Measurements from ENCODE around the gene MMP28. TPM values are rescaled to one million over a fixed set of nuclear protein-coding genes. Genes with fewer than 3 reads are reported as not detected.
A peak's percentile ranks its signal among the peaks of the same experiment; 100 is the strongest.

The MMP28 gene
- total and polyA plus RNA-seq, 4 donors: 1.5 to 6.4 (median 4.9) TPM

DNA sequence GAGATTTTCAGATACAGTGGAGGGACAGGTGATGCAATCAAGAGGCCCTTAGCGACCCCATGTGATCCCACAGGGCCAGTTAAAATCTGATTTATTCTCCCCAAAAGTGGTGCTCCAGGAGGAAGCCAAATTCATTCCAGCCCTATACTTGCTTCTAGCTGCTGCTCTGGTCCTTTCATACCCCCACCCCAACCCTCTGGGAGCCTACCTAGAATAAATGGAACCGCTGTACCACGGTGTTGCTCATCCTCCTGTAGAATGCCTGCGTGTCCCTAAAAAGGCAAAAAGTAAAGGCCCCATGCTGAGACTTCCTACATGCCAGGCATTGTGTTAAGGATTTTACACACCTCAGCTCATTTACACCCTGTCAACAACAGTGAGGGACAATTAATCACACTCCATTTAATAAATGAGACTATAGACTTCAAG is 66.0 kb downstream of the MMP28 start:
- Histone ChIP-seq H3K4me3 (ENCODE audit: low read length in 2 of 2) (no peak overlapping the region), H3K27ac (ENCODE audit: low read depth in 1 of 2, low read length in 2 of 2) (no peak overlapping the region), H3K36me3 (ENCODE audit: control insufficient read depth in 1 of 2, insufficient read depth in 2 of 2, low read length in 1 of 2) (peaks cover 0 to 3% of the 10 kb centered on the region in 2 donors), H3K9me3 (ENCODE audit: control insufficient read depth, low read length) (no peaks in the 10 kb centered on the region), H3K4me1 (ENCODE audit: control insufficient read depth in 1 of 2, insufficient read depth in 2 of 2, low read length in 2 of 2) (no peaks in the 10 kb centered on the region), H3K27me3 (ENCODE audit: control insufficient read depth in 1 of 2, insufficient read depth in 2 of 2, low read length in 1 of 2) (no peaks in the 10 kb centered on the region)
- no peak for DNase-seq
- ATAC-seq (ENCODE audit: low FRiP score): no peak
- intact Hi-C loops (cut with DNase I): no loop called here
- 77 to 81% methylated on average over 4 of the region's 4 CpGs for WGBS, 2 donors

DNA sequence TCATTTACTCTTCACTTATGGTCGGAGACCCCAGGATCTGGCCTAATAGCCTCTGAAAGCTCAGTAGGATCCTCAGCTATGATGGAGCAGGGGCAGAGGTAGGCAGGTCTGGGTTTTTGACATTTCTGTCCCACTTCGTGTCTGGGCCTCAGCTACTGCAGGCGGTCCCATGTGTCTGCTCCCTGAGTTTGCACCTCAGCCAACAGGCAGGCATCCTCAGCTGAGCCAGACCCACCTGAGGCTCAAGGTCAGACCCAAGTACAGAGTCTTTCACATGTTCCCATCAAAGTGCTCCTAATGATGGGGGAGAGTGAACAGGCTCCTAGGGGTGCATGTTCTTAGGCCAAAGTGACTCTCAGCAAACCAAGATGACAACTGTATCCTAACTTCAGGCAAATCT is 66.9 kb downstream of the MMP28 start:
- H3K27me3 ChIP-seq (ENCODE audit: control insufficient read depth in 1 of 2, insufficient read depth in 2 of 2, low read length in 1 of 2): no peaks in the 10 kb centered on the region
- no peak overlapping the region for H3K4me3 ChIP-seq (ENCODE audit: low read length in 2 of 2)
- H3K36me3 ChIP-seq (ENCODE audit: control insufficient read depth in 1 of 2, insufficient read depth in 2 of 2, low read length in 1 of 2): peaks cover 5% of the 10 kb centered on the region in 2 donors
- DNase-seq (no peak), ATAC-seq (ENCODE audit: low FRiP score) (no peak)
- H3K27ac ChIP-seq (ENCODE audit: low read depth in 1 of 2, low read length in 2 of 2): no peak overlapping the region
- intact Hi-C loops (cut with DNase I): no loop called here
- WGBS, 2 donors: 82 to 90% methylated on average over 3 of the region's 3 CpGs
- H3K4me1 ChIP-seq (ENCODE audit: control insufficient read depth in 1 of 2, insufficient read depth in 2 of 2, low read length in 2 of 2): no peaks in the 10 kb centered on the region
- H3K9me3 ChIP-seq (ENCODE audit: control insufficient read depth, low read length): no peaks in the 10 kb centered on the region

DNA sequence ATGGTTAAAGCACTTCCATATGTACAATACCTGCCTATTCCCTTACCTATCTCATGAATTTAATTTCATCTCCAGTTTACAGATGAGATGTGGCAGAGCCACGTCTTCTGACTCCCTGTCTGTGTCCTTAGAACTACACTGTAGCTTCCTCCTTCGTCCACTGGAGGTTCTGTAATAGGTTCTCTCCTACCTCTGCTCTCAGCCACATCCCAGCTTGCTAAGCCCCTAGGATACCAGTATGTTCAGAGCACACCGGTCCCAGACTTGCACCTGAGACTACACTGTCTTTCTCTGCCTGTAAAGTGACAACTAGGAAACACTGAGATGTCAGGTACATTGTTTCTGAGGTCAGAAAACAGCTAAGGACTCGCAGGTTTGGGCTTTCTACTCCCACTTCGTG is 67.8 kb downstream of the MMP28 start:
- intact Hi-C loops (cut with DNase I): no loop called here
- Histone ChIP-seq H3K27ac (ENCODE audit: low read depth in 1 of 2, low read length in 2 of 2) (no peak overlapping the region), H3K36me3 (ENCODE audit: control insufficient read depth in 1 of 2, insufficient read depth in 2 of 2, low read length in 1 of 2) (peaks cover 5% of the 10 kb centered on the region in 2 donors), H3K4me3 (ENCODE audit: low read length in 2 of 2) (no peak overlapping the region), H3K4me1 (ENCODE audit: control insufficient read depth in 1 of 2, insufficient read depth in 2 of 2, low read length in 2 of 2) (no peaks in the 10 kb centered on the region), H3K9me3 (ENCODE audit: control insufficient read depth, low read length) (no peaks in the 10 kb centered on the region), H3K27me3 (ENCODE audit: control insufficient read depth in 1 of 2, insufficient read depth in 2 of 2, low read length in 1 of 2) (no peaks in the 10 kb centered on the region)
- WGBS, 2 donors: 84 to 87% methylated on average over 5 of the region's 5 CpGs
- DNase-seq (no peak), ATAC-seq (ENCODE audit: low FRiP score) (no peak)

DNA sequence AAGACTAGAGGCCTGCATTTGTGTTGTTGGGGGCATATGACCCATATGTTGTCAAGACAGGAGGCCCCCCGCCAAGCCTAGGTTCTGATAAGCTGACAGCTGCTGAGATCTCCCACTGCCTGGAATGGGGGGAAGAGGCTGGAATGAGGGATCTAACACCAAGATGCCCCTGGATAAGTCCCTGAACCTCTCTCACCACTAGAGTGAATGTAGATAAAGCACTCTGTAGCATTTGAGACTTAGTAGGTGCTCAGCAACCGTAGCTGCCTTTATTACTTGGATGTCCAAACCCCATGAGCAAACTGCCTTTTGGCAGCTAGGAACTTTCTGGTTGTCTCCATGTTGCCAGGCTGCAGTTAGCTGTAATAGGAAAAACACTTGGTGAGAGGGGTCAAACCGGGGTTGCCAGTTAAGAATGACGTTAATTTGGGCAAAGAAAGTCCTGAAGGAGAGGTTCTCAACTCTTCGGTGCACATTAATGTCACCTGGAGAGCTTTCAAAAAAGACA is 68.4 kb downstream of the MMP28 start:
- Histone ChIP-seq H3K27me3 (ENCODE audit: control insufficient read depth in 1 of 2, insufficient read depth in 2 of 2, low read length in 1 of 2) (no peaks in the 10 kb centered on the region), H3K4me1 (ENCODE audit: control insufficient read depth in 1 of 2, insufficient read depth in 2 of 2, low read length in 2 of 2) (no peaks in the 10 kb centered on the region), H3K36me3 (ENCODE audit: control insufficient read depth in 1 of 2, insufficient read depth in 2 of 2, low read length in 1 of 2) (peaks cover 5% of the 10 kb centered on the region in 2 donors), H3K4me3 (ENCODE audit: low read length in 2 of 2) (no peak overlapping the region), H3K27ac (ENCODE audit: low read depth in 1 of 2, low read length in 2 of 2) (no peak overlapping the region), H3K9me3 (ENCODE audit: control insufficient read depth, low read length) (no peaks in the 10 kb centered on the region)
- DNase-seq: no peak
- intact Hi-C loops (cut with DNase I): no loop called here
- WGBS, 2 donors: 34 to 40% methylated on average over 5 of the region's 5 CpGs
- no peak for ATAC-seq (ENCODE audit: low FRiP score)

DNA sequence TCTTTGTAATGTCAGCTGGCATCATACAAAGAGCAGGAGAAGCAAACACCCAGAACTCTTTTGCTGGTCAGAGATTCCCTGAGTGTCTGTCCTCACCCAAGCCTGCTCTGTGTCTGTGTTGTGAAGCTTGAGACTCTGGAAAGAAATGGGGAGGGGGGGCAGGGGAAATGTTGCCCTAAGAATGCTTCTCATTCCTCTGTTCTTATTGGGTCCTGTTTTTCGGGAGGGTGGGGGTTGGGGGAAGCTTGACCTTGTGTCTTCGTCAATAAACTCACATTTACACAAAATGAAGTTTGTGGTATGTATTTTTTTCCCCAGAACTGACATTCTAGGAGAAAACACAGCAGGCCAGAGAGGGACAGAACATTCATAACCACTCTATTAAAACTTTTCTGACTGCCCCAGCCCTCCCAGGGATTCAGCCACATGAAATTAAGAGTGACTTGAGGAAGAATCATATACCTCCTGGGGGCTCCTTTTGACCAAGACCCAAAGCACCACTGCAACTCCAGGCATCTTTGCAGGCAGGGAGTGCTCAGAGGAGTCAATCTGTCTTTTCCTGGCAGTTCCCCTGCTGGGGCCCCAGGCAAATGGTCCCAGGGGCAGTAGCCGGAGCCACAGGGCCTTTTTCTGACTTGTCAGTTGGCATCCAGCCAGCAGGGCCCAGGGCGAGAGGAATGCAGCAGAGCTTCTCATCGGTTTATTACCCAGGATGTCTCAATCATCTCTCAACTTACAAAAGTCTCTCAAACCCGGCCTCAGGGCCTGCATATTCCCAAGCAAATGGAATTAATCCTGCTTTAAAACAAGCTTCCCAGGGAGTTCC is 69.1 kb downstream of the MMP28 start:
- DNase-seq: peak; percentile 77 to 85
- intact Hi-C loops (cut with DNase I): no loop called here
- ATAC-seq (ENCODE audit: low FRiP score): no peak
- H3K36me3 ChIP-seq (ENCODE audit: control insufficient read depth in 1 of 2, insufficient read depth in 2 of 2, low read length in 1 of 2): peaks cover 5% of the 10 kb centered on the region in 2 donors
- 24 to 30% methylated on average over 6 of the region's 6 CpGs for WGBS, 2 donors
- no peaks in the 10 kb centered on the region for H3K27me3 ChIP-seq (ENCODE audit: control insufficient read depth in 1 of 2, insufficient read depth in 2 of 2, low read length in 1 of 2)
- no peaks in the 10 kb centered on the region for H3K9me3 ChIP-seq (ENCODE audit: control insufficient read depth, low read length)
- H3K4me1 ChIP-seq (ENCODE audit: control insufficient read depth in 1 of 2, insufficient read depth in 2 of 2, low read length in 2 of 2): no peaks in the 10 kb centered on the region
- no peak overlapping the region for H3K4me3 ChIP-seq (ENCODE audit: low read length in 2 of 2)
- H3K27ac ChIP-seq (ENCODE audit: low read depth in 1 of 2, low read length in 2 of 2): no peak overlapping the region

DNA sequence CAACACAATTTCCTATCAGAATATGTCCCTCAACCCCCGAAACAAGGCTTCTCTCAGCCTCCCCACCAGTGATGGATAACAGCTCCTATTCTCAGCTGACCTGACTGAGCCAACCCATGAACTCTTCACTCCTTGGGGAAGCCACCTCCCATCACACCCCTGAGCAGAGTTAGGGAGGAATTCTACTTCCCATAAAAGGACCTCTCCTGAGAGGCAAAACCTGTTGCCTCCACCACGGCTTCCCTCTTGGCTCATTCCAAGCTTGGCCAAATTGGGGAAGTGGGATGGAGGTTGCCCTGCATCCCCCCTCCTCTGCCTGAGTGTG is 69.7 kb downstream of the MMP28 start:
- ATAC-seq (ENCODE audit: low FRiP score): no peak
- Histone ChIP-seq H3K4me3 (ENCODE audit: low read length in 2 of 2) (no peak overlapping the region), H3K27me3 (ENCODE audit: control insufficient read depth in 1 of 2, insufficient read depth in 2 of 2, low read length in 1 of 2) (no peaks in the 10 kb centered on the region), H3K4me1 (ENCODE audit: control insufficient read depth in 1 of 2, insufficient read depth in 2 of 2, low read length in 2 of 2) (no peaks in the 10 kb centered on the region), H3K36me3 (ENCODE audit: control insufficient read depth in 1 of 2, insufficient read depth in 2 of 2, low read length in 1 of 2) (peaks cover 5% of the 10 kb centered on the region in 2 donors), H3K9me3 (ENCODE audit: control insufficient read depth, low read length) (no peaks in the 10 kb centered on the region), H3K27ac (ENCODE audit: low read depth in 1 of 2, low read length in 2 of 2) (no peak overlapping the region)
- DNase-seq: no peak
- WGBS, 2 donors: 79 to 86% methylated on average over 2 of the region's 2 CpGs
- intact Hi-C loops (cut with DNase I): no loop called here

DNA sequence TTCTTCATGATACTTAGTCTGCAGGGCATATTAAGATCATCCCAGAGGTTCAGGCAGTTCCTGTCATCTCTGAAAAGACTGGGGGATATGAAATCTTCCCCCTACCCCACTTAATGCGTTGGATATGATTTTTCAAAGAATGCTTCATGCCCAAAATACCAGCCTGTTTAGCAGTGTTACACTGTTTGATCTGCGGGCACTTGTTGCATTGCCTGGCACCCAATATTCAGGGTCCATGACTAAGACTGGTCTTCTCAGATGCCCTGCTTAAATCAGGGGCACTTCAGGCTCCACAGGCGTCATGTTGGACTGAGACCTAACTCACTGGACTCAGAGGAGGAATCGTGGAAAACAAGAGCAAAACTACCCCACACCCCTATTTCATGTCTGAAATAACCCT is 70.4 kb downstream of the MMP28 start:
- H3K4me1 ChIP-seq (ENCODE audit: control insufficient read depth in 1 of 2, insufficient read depth in 2 of 2, low read length in 2 of 2): no peaks in the 10 kb centered on the region
- no peak overlapping the region for H3K27ac ChIP-seq (ENCODE audit: low read depth in 1 of 2, low read length in 2 of 2)
- ATAC-seq (ENCODE audit: low FRiP score) (no peak), DNase-seq (no peak)
- no peaks in the 10 kb centered on the region for H3K27me3 ChIP-seq (ENCODE audit: control insufficient read depth in 1 of 2, insufficient read depth in 2 of 2, low read length in 1 of 2)
- intact Hi-C loops (cut with DNase I): no loop called here
- no peak overlapping the region for H3K4me3 ChIP-seq (ENCODE audit: low read length in 2 of 2)
- H3K36me3 ChIP-seq (ENCODE audit: control insufficient read depth in 1 of 2, insufficient read depth in 2 of 2, low read length in 1 of 2): peaks cover 5% of the 10 kb centered on the region in 2 donors
- 85 to 86% methylated on average over 4 of the region's 4 CpGs for WGBS, 2 donors
- H3K9me3 ChIP-seq (ENCODE audit: control insufficient read depth, low read length): no peaks in the 10 kb centered on the region

DNA sequence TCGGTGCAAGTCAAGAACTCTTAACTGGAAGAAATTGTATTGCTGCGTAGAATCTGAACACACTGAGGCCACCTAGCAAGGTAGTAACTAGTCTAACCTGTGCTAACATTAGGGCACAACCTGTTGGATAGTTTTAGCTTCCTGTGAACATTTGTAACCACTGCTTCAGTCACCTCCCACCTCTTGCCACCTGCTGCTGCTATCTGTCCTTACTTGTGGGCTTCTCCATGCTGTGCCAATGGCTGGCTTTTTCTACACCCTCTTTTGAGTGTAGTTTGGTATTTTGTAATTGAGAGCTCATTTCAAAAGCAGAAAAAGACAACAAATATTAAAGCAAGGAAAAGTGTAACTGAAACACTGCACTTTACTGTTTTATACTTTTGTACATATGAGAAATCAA is 71.7 kb downstream of the MMP28 start:
- H3K4me3 ChIP-seq (ENCODE audit: low read length in 2 of 2): no peak overlapping the region
- H3K9me3 ChIP-seq (ENCODE audit: control insufficient read depth, low read length): no peaks in the 10 kb centered on the region
- H3K36me3 ChIP-seq (ENCODE audit: control insufficient read depth in 1 of 2, insufficient read depth in 2 of 2, low read length in 1 of 2): peaks cover 5 to 7% of the 10 kb centered on the region in 2 donors
- WGBS, 2 donors: 98 to 100% methylated on average over 2 of the region's 2 CpGs
- ATAC-seq (ENCODE audit: low FRiP score): no peak
- H3K27me3 ChIP-seq (ENCODE audit: control insufficient read depth in 1 of 2, insufficient read depth in 2 of 2, low read length in 1 of 2): no peaks in the 10 kb centered on the region
- H3K27ac ChIP-seq (ENCODE audit: low read depth in 1 of 2, low read length in 2 of 2): no peak overlapping the region
- intact Hi-C loops (cut with DNase I): no loop called here
- H3K4me1 ChIP-seq (ENCODE audit: control insufficient read depth in 1 of 2, insufficient read depth in 2 of 2, low read length in 2 of 2): no peaks in the 10 kb centered on the region
- no peak for DNase-seq

DNA sequence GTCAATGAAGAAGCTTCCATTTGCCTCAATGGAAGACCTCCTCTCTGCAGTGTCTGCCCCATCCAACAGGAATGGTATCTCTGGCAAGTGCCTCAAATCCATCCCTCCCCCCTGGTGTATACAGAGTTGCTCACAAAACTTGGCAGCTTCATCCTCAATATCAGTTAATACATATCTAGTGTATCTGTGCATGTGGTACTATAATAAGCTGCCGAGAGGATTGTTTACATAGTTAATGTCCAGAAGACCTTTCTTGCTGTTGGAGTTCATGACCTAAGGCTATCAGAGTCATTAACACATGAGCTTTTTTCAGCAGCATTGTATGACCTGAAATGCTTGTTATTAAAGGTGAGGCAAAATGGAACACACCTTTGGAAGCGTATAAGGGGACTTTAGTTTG is 78.0 kb downstream of the MMP28 start:
- H3K4me3 ChIP-seq (ENCODE audit: low read length in 2 of 2): no peak overlapping the region
- no peaks in the 10 kb centered on the region for H3K27me3 ChIP-seq (ENCODE audit: control insufficient read depth in 1 of 2, insufficient read depth in 2 of 2, low read length in 1 of 2)
- peaks cover 2 to 26% of the 10 kb centered on the region in 2 donors for H3K4me1 ChIP-seq (ENCODE audit: control insufficient read depth in 1 of 2, insufficient read depth in 2 of 2, low read length in 2 of 2)
- no peak for ATAC-seq (ENCODE audit: low FRiP score)
- no peak for DNase-seq
- H3K9me3 ChIP-seq (ENCODE audit: control insufficient read depth, low read length): no peaks in the 10 kb centered on the region
- 42 to 52% methylated on average over 2 of the region's 2 CpGs for WGBS, 2 donors
- H3K27ac ChIP-seq (ENCODE audit: low read depth in 1 of 2, low read length in 2 of 2): peak overlapping the region; percentile 67 to 88
- intact Hi-C loops (cut with DNase I): no loop called here
- peaks cover 0 to 2% of the 10 kb centered on the region in 2 donors for H3K36me3 ChIP-seq (ENCODE audit: control insufficient read depth in 1 of 2, insufficient read depth in 2 of 2, low read length in 1 of 2)
